Lung (tissue), 12 donors: ENCODE measurements around the gene KIF25. TPM values are rescaled to one million over a fixed set of nuclear protein-coding genes. Genes with fewer than 3 reads are reported as not detected.

ENCODE experiments used
- ATAC-seq: fragments of 200-7000 bp; cut with Tn5 transposase; one replicate; pipeline ENCODE4 v1.9.1; 2020; ENCODE audit warnings: moderate number of reproducible peaks; ENCODE audit not compliant: insufficient read depth, low FRiP score
- DNase-seq, 3 donors: peaks; one replicate each; pipeline ENCODE4 v3.0.0-alpha.2; 2013 to 2017
- H3K27ac ChIP-seq, 2 donors: one replicate each; pipeline ENCODE4 v1.5.1; 2013; ENCODE audit warnings: mild to moderate bottlenecking in 2 of 2, moderate library complexity in 2 of 2, control low read depth in 1 of 2, inconsistent platforms in 1 of 2, low read depth in 1 of 2, low read length in 1 of 2
- H3K27me3 ChIP-seq, 3 donors: one replicate each; pipeline ENCODE4 v1.5.1; 2013; ENCODE audit warnings: low read length in 2 of 3; ENCODE audit not compliant: control insufficient read depth in 3 of 3, insufficient read depth in 3 of 3
- H3K36me3 ChIP-seq, 4 donors: one replicate each; pipeline ENCODE4 v1.5.1; 2013; ENCODE audit warnings: low read length in 4 of 4, mild to moderate bottlenecking in 1 of 4, moderate library complexity in 1 of 4; ENCODE audit not compliant: control insufficient read depth in 4 of 4, insufficient read depth in 4 of 4
- H3K4me1 ChIP-seq, 5 donors: one replicate each; pipeline ENCODE4 v1.5.1; 2013; ENCODE audit warnings: low read length in 5 of 5, mild to moderate bottlenecking in 2 of 5, moderate library complexity in 1 of 5; ENCODE audit not compliant: control insufficient read depth in 5 of 5, insufficient read depth in 5 of 5
- H3K4me3 ChIP-seq: one replicate; pipeline ENCODE4 v1.5.1; 2013; ENCODE audit warnings: mild to moderate bottlenecking, control low read depth, moderate library complexity
- H3K9ac ChIP-seq, 2 donors: one replicate each; pipeline ENCODE4 v1.5.1; 2013; ENCODE audit warnings: low read length in 2 of 2, control low read depth in 1 of 2; ENCODE audit not compliant: insufficient read depth in 1 of 2
- H3K9me3 ChIP-seq, 4 donors: one replicate each; pipeline ENCODE4 v1.5.1; 2013; ENCODE audit warnings: low read length in 3 of 4, mild to moderate bottlenecking in 1 of 4, moderate library complexity in 1 of 4; ENCODE audit not compliant: control insufficient read depth in 4 of 4, insufficient read depth in 3 of 4
- CTCF ChIP-seq: IDR thresholded peaks from 2 replicates; pipeline ENCODE4 v1.5.1; 2012; ENCODE audit warnings: mild to moderate bottlenecking; ENCODE audit errors: control extremely low read depth, extremely low read depth
- WGBS, 2 donors: extraction: QIAGEN DNeasy Blood & Tissue Kit; methylation state at CpG; one replicate each; pipeline ENCODE4 v1.1.7; 2013; 5-methylcytosine and 5-hydroxymethylcytosine counted together
- polyA plus RNA-seq, 2 donors: library from polyadenylated mRNA; stranded (reverse); fragments of 200-250 nt; gene quantifications; one replicate each; pipeline ENCODE4 v1.2.1, GENCODE V29; 2013
- total RNA-seq, 2 donors: library from RNA; depleted of rRNA in 1 of 2; stranded (reverse); fragments of >200 nt in 1 of 2; gene quantifications; one replicate each; pipeline ENCODE4 v1.2.1, GENCODE V29; 2014 to 2021
- donor health status: control.
- donor health status: control.
- donor health status: Bipolar disorder and iron deficiency.
- donor health status: healthy.
- donor health status: DM: yes; HTN: yes; CAD: no.

The KIF25 gene
- total and polyA plus RNA-seq, 4 donors, result 0.24 to 5.3 (median 0.53) TPM

DNA sequence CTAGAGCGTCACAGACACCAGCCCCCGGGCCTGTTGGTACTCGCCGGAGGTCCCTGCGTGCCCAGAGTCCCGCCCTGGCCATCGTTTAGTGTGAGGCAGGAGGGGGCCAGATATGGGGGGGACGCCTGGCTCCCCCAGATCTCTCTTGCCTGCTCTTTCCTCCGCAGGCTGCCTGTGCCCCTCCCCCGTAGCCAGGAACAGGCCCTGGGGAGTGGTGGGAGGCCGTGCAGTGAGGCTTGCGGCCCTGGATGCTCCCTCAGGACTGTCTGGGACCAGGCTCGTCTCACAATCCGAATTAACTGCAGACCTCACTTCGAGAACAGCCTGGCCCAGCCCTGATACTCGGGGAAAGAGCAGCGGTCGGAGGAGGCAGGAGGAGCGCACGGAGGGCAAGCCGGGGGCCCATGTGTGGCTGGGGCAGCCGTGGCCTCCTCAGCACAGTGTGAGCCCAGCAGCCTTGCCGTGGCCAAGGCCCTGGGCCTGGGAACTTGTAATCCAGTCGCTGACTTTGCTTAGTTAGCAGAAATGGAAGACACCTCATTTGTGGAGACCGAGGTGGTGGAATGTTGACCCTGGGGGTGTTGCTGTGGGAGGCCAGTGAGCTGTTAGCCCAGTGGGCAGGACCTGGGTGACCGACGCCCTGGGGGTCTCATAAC, 52.9 kb downstream of the KIF25 start:
- H3K36me3 ChIP-seq, result no peaks in the 10 kb centered on the region
- 83 to 84% methylated on average over 27 of the region's 27 CpGs for WGBS, 2 donors
- H3K4me1 ChIP-seq, result peaks cover 8 to 53% (median 26%) of the 10 kb centered on the region in 5 donors
- no peaks in the 10 kb centered on the region for H3K9me3 ChIP-seq
- no peak for ATAC-seq
- TF ChIP-seq CTCF, result no peak
- DNase-seq, result peak; percentile 91 to 96 (median 94)
- no peaks in the 10 kb centered on the region for H3K27me3 ChIP-seq
- peak overlapping the region in 1 of 2 donors; percentile 23 for H3K27ac ChIP-seq
- no peak overlapping the region for H3K4me3 ChIP-seq
- H3K9ac ChIP-seq, result no peak overlapping the region

DNA sequence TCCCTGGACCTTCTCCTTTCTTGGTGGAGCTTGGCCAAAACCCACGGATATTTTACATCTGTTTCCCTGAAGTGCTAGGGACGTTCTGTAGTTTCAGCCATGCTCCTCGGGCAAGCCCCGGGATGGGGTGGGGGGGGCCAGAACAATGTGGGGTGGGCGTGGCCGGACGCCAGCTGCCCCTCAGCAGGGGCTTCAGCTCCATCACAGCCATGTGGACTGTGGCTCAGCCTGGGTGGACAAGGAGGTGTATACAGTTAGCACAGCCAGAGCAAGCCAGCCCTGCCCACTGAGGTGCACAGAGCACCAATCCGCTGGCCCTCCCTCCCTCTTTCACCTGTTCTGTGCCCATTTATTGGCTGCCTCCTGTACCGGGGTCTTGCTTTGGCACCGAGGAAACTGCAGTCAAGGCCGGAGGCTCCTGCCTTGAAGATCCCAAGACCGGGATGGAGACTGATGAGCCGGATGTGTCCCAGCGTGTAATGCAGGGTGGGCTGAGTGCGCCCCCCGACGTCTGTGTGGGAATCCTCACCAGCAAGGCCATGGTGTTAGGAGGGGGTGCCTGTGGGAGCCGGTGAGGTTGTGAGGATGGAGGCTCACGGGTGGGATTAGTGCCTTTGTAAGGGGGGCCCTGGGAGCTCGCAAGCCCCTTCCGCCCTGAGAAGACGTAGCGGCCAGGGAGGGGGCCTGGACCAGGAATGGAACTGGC, 53.6 kb downstream of the KIF25 start:
- TF ChIP-seq CTCF, result peak; percentile 2
- 72 to 73% methylated on average over 23 of the region's 23 CpGs for WGBS, 2 donors
- no peaks in the 10 kb centered on the region for H3K36me3 ChIP-seq
- H3K4me1 ChIP-seq, result peaks cover 3 to 46% (median 20%) of the 10 kb centered on the region in 5 donors
- no peaks in the 10 kb centered on the region for H3K9me3 ChIP-seq
- no peak overlapping the region for H3K4me3 ChIP-seq
- H3K27me3 ChIP-seq, result no peaks in the 10 kb centered on the region
- DNase-seq, result peak; percentile 68 to 77 (median 76)
- H3K9ac ChIP-seq, result no peak overlapping the region
- ATAC-seq, result no peak
- no peak overlapping the region for H3K27ac ChIP-seq

GRCh38 chr6:168051648-168052047, 54.2 kb downstream of the KIF25 start:
- no peak for ATAC-seq
- 90 to 95% methylated on average over 9 of the region's 9 CpGs for WGBS, 2 donors
- no peak overlapping the region for H3K9ac ChIP-seq
- H3K4me1 ChIP-seq, result peaks cover 0 to 40% (median 14%) of the 10 kb centered on the region in 5 donors
- H3K36me3 ChIP-seq, result no peaks in the 10 kb centered on the region
- H3K9me3 ChIP-seq, result no peaks in the 10 kb centered on the region
- H3K27me3 ChIP-seq, result no peaks in the 10 kb centered on the region
- TF ChIP-seq CTCF, result no peak
- no peak for DNase-seq
- no peak overlapping the region for H3K27ac ChIP-seq
- no peak overlapping the region for H3K4me3 ChIP-seq
